GM18870 (cell line): ENCODE data around the gene CARF.
"Not testable (repeated sequence)": the region's sequence is repeated elsewhere in the genome, so short reads cannot be mapped to it uniquely, and the experiment has no call there.

Source experiments
- ATAC-seq: cut with Tn5 transposase; IDR thresholded peaks from one replicate; pipeline ENCODE4 v1.9.1; 2021; ENCODE audit warnings: moderate library complexity; ENCODE audit not compliant: unreplicated experiment

Gene CARF, protein sequence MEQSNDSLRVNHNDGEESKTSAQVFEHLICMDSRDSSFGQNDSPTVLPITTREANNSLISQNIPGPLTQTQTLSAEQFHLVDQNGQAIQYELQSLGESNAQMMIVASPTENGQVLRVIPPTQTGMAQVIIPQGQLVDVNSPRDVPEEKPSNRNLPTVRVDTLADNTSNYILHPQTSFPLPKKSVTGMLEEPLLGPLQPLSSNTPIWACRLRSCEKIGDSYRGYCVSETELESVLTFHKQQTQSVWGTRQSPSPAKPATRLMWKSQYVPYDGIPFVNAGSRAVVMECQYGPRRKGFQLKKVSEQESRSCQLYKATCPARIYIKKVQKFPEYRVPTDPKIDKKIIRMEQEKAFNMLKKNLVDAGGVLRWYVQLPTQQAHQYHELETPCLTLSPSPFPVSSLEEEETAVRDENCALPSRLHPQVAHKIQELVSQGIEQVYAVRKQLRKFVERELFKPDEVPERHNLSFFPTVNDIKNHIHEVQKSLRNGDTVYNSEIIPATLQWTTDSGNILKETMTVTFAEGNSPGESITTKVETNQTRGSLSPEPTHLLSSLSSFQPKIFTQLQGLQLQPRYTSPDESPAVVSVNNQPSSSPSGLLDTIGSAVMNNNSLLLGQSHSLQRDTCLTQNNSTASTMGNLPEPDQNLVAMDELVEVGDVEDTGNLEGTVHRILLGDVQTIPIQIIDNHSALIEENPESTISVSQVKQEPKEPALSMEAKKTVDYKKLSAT

DNA sequence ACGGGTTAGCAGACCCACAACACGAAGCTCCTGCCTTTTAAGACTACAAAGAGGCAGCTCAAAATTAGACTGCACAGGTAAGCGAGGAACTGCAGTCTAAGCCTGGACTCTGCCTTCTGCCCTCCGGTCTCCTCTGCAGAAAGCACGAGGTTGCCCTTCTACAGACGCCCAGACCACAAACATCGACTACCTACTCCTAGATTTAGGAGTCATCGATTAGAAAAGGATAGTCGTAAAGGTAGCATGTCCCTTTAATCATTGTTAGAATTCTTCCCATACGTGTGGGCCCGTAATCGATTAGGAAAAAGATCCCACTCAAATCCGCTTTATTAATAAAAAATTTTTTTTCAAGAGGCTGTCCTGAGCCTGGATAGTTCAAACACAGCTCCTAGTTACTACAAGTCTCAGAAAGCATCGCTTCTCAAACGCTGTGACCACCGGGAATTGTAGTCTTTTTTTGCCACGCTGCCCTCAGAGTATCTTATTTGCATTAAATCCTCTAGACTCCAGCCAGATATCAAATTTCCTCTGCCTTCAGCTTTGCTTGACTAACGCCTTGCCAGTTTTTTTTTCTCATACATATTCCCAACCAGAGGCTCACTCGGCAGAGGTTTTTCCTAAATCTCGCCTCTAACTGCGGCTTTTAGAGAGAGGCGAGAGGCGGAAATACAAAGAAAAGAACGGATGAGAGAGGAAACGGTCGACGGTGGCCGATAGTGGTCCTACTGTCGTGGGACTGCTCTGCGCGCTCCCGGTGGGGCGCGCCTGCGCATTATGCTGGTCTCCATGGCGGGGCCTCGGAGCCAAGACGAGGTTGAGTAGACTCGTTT lies at the start of gene CARF, which contains the start of gene WDR12:
Gene CARF, plus strand, starts transcription at position 764 of the 830 bp plus-strand sequence. CDS start 29,628 bp downstream, outside the sequence.
Gene WDR12, minus strand, starts transcription at position 162 of the 830 bp plus-strand sequence. CDS start 197 bp downstream, outside the sequence.
- peak; percentile 75 for ATAC-seq

DNA sequence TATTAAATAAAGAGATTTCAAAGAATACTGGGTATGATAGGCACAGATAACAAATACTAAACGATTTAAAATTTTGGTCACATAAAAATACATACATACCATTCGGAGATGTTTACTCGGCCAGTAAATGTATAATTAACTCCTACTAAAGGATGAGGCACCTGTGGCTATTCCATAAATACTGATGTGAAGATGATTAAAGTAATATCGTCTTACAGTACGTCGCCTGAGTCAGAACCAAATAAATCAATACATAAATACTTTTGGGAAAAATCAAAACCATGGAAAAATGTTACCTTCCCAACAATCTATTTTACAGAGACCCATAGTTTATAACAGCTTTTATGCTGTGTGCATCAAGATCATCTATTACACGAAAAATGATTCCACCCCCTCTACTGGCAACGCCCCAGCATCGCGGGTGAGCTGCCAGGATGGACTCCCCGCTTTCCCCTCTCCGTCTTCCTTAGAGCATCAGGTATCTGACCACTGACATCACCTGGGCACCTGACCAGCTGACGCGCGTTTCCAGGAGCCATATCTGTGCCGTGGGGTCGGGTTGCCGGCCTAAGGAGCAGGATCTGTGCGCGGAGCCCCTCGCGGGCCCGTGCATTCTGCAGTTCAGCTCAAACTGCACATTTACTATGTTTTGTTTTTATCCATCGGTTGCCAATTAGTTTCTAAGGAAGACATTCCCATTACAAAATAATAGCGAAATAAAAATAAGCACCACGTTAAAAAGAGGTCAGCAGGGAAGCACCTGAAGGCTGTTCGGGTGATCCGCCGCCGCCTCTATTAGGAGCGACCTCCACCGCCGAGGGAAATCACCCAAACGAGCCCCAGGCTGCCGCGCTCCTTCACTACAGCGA lies 41.4 kb upstream of the CARF start:
- ATAC-seq: peak; percentile 54

DNA sequence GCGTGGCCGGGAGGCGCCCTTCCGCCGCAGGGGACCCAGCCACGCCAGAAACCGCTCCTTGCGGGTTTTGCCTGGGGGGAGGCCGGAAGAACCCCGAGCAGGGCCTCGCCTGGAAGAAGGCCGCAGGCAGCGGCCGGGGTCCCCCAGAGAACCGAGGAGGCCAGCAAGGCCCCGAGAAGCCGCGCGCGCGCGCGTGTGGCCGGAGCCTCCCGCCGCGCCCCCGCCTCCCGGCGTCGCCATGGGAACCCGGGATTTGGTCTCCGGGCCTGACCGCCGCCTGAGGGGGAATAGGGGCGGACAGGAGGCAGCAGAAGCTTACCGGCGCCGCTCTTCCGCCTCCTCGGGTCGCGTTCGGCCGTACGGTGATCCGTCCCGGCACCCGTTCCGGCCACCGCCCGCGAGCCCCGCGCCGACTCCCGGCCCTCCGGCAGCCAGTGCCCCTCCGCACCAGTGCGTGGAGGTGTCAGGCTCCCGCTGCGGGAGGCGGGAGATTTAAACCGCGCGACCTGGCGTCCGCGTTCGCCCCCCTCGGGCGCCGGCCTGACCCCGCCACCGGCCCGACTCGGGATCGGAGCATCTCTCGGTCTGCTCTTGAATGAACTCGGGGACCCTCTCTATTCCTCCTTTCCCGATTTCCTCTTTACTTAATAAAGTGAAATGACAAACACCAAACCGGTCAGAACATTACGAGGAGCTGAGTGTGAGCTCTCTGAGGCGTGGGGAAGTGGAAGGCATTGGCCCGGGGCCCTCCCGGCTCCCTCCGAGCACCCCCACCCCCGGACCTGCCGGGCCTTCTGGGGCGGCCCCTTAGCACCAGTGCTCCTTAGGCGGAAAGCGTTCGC lies 40.6 kb upstream of the CARF start, which contains the start of gene ICA1L:
Gene ICA1L, minus strand, starts transcription at position 467 of the 842 bp plus-strand sequence. CDS start 42,757 bp downstream, outside the sequence.
- ATAC-seq: peak; percentile 31

DNA sequence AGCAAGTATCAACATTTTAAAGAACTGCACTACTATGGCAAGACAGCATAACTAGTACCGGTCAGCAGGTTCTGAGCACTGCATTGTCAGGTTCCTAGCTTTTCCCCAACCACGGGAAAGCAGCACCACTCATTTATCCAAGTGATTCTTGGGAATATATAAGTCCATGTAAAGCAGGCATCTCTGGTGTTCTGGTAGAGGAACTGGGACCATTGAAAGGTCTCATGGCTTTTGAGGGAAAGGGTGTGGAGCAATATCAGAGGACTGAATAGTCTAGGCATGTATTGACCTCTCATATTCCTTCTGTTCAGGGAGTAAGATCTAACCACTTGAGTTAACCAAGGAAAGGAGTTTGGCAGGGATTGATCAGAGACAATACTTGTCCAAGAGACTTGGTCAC lies 34.4 kb upstream of the CARF start:
- no peak for ATAC-seq

DNA sequence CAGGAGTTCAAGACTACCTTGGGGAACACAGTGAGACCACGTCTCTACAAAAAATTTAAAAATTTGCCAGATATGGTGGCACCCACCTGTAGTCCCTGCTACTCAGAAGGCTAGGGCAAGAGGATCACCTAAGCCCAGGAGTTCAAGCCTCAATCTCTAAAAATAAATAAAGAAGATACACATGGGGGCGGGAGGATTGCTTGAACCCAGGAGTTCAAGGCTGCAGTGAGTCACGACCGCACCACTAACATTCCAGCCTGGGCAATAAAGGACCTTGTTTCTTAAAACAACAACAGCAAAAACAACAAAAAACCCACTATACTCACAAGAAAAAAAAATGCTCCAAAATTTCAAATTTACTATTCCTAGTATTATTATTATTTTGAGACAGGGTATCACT lies 30.5 kb upstream of the CARF start:
- no peak for ATAC-seq

DNA sequence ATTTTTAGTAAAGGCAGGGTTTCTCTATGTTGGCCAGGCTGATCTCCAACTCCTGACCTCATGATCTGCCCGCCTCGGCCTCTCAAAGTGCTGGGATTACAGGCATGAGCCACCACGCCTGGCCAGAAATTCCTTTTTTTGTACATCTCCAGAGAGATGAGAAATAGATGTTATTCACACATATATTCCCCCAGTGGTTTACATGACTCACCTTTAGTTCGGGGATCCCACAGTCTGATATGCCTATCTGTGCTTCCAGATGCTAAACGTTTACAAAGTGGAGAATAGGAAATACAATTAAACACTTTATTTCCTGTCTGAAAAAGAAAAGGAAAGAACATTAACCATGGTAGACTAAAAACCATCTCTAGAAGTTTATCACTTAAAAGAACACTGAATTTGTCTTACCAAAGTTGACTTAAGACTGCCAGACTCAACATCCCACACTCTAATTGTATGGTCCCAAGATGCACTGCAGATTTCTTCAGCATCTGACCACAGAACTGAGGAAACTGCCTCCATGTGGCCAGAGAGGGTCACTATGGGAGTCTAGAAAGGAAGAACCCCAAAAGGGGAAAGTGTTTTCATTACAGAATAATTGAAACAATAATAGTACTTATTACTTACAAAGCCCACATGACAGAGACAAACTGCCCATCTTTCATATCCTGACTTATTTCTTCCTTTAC lies 27.9 kb upstream of the CARF start:
- no peak for ATAC-seq

DNA sequence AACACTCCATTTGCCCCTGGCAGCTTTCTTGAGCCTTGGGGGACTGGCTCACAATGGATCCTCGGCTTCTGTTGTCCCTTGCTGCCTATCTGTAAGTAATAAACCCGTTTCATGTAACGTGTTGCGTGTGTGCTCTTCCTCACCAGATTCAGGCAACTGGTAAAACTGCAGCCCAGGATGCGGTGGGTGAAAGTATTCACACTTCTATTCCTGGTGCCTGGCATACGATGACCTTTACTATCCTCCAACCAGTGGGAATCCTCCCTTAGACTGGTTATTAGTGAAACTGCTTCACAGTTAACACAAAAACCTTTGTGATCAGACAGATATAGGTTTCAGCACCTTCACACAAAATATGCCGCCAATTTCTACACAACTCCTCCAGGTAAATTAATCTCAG lies 26.9 kb upstream of the CARF start:
- no peak for ATAC-seq

DNA sequence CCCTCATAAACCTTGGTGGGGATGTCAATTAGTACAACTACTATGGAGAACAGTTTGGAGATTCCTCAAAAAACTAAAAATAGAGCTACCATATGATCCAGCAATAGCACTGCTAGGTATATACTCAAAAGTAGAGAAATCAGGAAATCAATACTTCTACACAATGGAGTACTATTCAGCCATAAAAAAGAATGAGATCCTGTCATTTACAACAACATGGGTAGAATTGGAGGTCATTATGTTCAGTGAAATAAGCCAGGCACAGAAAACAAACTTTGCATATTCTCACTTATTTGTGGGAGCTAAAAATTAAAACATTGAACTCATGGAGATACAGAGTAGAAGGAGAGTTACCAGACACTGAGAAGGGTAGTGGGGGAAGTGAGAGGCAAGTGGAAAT lies 6.6 kb upstream of the CARF start:
- ATAC-seq: not testable (repeated sequence)

DNA sequence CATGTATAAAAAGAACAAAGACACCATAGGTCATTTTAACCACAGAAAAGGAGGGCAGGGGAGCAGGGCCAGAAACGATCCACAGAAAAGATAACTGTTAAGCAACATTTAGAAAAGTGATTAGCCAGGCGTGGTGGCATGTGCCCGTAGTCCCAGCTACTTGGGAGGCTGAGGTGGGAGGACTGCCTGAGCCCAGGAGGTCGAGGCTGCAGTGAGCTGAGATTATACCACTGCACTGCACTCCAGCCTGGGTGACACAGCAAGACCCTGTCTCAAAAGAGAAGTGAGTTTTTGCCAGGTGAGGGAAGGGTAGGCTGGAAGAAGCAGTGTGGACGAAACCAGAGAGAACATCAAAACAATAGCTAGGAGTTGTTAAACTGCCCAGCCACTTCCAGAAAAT lies 3.9 kb upstream of the CARF start:
- no peak for ATAC-seq

DNA sequence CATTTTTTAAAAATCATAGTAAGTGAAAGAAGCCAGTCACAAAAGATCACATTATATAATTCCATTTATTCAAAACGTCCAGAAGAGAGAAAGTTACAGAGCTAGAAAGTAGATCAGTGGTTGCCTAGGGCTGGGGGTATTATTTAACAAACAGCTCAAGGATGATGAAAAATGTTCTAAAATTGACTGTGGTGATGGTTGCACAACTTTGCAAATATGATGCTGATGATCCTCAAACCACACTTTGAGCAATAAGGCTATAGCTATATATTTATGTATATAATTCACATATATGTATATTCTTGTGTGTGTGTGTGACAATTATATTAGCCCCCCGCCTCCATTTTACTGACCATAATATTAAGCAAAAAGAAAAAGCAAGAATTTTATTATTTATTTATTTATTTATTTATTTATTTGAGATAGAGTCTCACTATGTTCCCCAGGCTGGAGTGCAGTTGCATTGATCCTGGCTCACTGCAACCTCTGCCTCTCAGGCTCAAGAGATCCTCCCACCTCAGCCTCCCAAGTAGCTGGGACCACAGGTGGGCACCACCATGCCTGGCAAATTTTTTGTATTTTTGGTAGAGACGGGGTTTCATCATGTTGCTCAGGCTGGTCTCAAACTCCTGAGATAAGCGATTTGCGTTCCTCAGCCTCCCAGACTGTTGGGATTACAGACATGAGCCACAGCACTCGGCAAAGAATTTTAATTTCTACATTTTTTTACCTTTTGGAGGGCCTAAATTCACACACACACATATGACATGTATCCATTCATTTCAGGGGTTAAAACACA lies 2.5 kb upstream of the CARF start:
- ATAC-seq: no peak

DNA sequence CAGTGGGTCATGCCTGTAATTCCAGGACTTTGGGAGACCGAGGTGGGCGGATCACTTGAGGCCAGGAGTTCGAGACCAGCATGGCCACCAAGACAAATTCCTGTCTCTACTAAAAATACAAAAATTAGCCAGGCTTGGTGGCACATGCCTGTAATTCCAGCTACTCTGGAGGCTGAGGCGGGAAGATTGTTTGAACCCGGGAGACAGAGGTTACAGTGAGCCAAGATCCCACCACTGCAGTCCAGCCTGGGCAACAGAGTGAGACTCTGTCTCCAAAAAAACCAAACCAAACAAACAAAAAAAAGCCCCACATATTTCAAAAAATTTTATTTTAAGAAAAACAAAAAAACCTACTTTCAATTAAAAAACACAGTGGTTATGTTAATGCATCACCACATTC lies 1.8 kb upstream of the CARF start:
- not testable (repeated sequence) for ATAC-seq

DNA sequence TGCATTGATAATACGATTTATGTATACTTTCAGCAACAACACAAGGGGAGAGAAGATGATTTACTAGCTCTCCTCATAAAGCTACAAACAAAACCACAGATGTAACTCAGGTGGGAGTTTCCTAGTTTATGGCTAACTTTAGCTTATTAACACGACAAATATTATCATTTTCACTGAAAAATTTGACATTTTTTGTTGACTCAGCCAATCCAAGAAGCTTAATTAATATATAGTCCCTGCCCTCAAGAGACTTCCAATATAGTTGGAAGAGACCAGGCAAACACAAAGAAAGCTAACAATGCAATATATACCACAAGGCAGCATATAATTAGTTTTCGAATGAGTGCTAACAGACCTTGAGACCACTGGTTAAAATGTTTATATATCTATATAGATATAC lies 1.4 kb upstream of the CARF start:
- no peak for ATAC-seq

DNA sequence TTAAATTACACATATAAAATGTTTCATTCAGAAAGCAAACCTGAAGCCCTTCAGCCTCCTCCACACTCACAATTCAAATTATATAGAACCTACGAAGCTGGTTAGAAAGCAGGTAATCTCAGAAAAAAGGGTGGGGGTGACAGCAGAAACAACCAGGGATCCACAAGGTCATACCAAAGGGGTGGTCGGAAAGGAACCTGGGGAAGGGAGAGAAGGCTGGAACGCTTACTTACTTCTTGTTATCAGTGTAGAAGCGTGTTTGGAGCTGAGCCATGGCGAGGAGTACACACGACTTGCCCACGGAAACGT lies 918 bp upstream of the CARF start:
- ATAC-seq: no peak

DNA sequence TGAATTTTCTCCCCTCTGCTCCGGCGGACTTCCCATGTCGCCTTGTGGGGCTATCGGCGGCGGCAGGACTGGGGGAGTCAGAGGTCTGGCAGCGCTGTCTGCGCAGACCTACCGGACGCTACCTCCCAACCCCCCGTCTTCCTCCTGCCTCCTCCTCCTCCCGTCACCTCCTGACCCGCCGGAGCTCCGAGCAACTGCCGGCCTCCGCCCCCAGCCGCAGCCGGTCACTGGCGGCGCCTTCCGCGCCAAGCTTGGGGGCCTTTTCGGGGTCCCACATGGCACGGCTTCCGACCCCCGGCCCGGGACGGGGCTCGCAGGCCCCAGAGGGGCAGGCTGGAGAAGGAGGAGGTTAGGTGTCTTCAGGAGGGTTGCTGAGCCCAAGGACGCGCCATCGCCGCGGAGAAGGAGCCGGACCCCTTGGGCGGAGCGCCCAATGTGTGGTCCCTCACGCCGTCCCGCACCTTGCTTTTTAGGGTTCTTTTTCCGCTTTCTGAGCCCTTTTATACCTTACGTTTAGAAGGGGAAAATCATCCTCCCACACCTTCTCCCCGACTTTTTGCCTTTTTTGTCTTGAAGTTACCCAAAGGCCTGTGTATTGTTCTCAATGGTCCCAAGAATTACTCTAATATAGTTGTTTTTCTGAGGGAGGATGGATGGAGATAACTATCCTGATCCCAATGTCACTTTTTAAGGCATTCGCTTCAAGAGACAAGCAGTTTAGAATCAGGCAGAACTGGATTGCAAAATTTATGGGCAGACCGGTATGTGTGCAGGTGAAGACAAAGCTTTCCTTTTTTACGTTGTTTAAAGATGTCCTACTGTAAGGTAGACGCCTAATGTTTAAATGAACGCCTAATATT lies 497 bp downstream of the CARF start:
- ATAC-seq: peak; percentile 38

DNA sequence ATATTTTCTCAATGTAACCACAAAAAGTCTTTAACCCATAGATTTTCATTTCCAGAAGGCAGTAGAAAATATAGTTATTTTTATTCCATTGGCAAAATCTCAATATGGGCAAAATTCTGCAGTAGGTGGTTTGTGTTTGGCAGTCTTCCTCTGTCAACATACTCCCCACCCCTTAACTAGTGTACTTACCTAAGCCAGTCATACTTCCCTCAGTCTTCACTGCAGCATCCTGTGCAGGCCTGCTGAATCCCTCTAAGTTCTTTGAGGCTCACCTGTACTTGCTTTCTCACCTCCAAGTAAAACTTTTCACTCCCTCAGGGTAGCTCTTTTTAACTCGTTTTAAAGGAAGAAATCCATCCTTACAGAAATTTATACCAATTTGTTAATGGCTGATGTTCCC lies 6.8 kb downstream of the CARF start:
- ATAC-seq: no peak

DNA sequence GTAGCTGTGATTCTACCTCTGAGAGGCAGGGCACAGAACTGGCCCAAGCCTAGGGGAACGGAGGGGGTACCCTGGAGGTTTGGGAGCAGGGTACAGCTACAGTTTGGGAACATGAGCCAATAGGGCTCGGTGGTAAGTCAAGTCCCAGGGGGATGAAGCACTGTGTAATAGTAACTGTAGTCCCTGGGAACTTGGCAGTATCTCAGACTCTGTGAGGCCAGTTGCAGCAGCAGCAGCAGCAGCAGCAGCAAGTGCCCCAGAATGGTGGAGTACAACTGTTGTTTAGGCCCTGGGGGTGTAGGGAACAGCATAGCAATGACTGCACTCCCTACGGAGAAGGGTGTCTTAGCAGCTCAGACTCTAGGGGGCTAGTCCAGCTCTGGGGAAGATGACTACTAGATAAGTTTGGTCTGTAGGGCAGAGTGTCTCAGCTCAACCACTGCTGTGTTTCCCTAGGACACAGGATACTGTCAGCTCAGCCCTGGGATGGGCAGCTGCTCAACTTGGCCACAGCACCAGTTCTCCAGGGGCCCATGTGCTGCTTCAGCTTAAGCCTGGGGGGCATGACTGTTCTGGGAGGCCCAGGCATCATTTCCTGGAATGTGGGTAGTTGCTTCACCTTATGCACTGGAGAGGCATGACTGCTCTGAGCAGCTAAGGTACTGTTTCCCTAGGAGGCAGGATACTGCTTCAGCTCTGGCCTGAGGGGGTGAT lies 20.5 kb downstream of the CARF start:
- no peak for ATAC-seq

DNA sequence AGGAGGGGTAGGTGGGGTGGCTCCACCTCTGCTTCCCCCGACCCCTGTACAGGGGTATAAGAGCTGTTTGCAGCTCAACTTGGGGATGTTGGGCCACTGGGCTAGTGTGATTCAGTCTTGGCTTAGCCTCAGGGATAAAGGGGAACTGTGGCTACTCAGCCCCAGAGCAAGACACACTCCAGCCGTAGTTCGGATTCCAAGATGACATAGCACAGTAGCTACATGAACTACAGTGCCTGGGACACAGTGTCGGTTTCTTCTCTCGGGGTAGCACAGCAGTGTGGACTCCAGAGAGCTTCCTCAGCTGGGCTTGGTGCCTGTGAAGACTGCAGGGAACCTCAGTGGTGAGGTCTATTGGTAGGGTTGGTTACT lies 21.1 kb downstream of the CARF start:
- ATAC-seq: no peak
